ENCODE results near the gene ZMYND10. TPM values are rescaled to one million over a fixed set of nuclear protein-coding genes. Genes with fewer than 3 reads are reported as not detected.
A peak's percentile ranks its signal among the peaks of the same experiment; 100 is the strongest.

Gene ZMYND10
- total RNA-seq, 1 donor from 2014 or later = 1.1 TPM

- H3K4me3 Mint-ChIP-seq (ENCODE audit: unreplicated experiment) = no peak overlapping the region
- no peak for DNase-seq (ENCODE audit: low spot score)
- H3K36me3 Mint-ChIP-seq (ENCODE audit: low read depth) = no peaks in the 10 kb centered on the region
- no peaks in the 10 kb centered on the region for H3K9me3 Mint-ChIP-seq (ENCODE audit: low read depth)
- peaks cover 2% of the 10 kb centered on the region for H3K27me3 Mint-ChIP-seq (ENCODE audit: low read depth)
- no peak overlapping the region for H3K27ac Mint-ChIP-seq (ENCODE audit: unreplicated experiment)
- TF ChIP-seq CTCF (IDR thresholded peaks at IDR 0.05) = peak; percentile 33
- peaks cover 6% of the 10 kb centered on the region for H3K4me1 Mint-ChIP-seq (ENCODE audit: low read depth)
Measured at GRCh38 chr3:50388720-50389413, 43.3 kb upstream of the ZMYND10 start.

GRCh38 chr3:50388016-50388719, 42.6 kb upstream of the ZMYND10 start:
- no peaks in the 10 kb centered on the region for H3K36me3 Mint-ChIP-seq (ENCODE audit: low read depth)
- peaks cover 4% of the 10 kb centered on the region for H3K27me3 Mint-ChIP-seq (ENCODE audit: low read depth)
- no peak for DNase-seq (ENCODE audit: low spot score)
- peak; percentile 74 for TF ChIP-seq CTCF (IDR thresholded peaks at IDR 0.05)
- no peak overlapping the region for H3K4me3 Mint-ChIP-seq (ENCODE audit: unreplicated experiment)
- H3K27ac Mint-ChIP-seq (ENCODE audit: unreplicated experiment) = no peak overlapping the region
- H3K9me3 Mint-ChIP-seq (ENCODE audit: low read depth) = no peaks in the 10 kb centered on the region
- peaks cover 6% of the 10 kb centered on the region for H3K4me1 Mint-ChIP-seq (ENCODE audit: low read depth)

GRCh38 chr3:50385754-50386153, 40.2 kb upstream of the ZMYND10 start:
- Mint-ChIP-seq H3K9me3 (ENCODE audit: low read depth) (no peaks in the 10 kb centered on the region), H3K4me1 (ENCODE audit: low read depth) (peaks cover 15% of the 10 kb centered on the region), H3K27ac (ENCODE audit: unreplicated experiment) (no peak overlapping the region), H3K36me3 (ENCODE audit: low read depth) (no peaks in the 10 kb centered on the region), H3K27me3 (ENCODE audit: low read depth) (peaks cover 4% of the 10 kb centered on the region), H3K4me3 (ENCODE audit: unreplicated experiment) (no peak overlapping the region)
- no peak for TF ChIP-seq CTCF (IDR thresholded peaks at IDR 0.05)
- no peak for DNase-seq (ENCODE audit: low spot score)

GRCh38 chr3:50383750-50384149, 38.2 kb upstream of the ZMYND10 start:
- Mint-ChIP-seq H3K27ac (ENCODE audit: unreplicated experiment) (no peak overlapping the region), H3K9me3 (ENCODE audit: low read depth) (no peaks in the 10 kb centered on the region), H3K4me3 (ENCODE audit: unreplicated experiment) (no peak overlapping the region), H3K36me3 (ENCODE audit: low read depth) (no peaks in the 10 kb centered on the region), H3K27me3 (ENCODE audit: low read depth) (peaks cover 4% of the 10 kb centered on the region), H3K4me1 (ENCODE audit: low read depth) (peaks cover 13% of the 10 kb centered on the region)
- TF ChIP-seq CTCF (IDR thresholded peaks at IDR 0.05) = no peak
- DNase-seq (ENCODE audit: low spot score) = no peak

- no peak overlapping the region for H3K27ac Mint-ChIP-seq (ENCODE audit: unreplicated experiment)
- no peaks in the 10 kb centered on the region for H3K9me3 Mint-ChIP-seq (ENCODE audit: low read depth)
- H3K36me3 Mint-ChIP-seq (ENCODE audit: low read depth) = no peaks in the 10 kb centered on the region
- H3K4me3 Mint-ChIP-seq (ENCODE audit: unreplicated experiment) = no peak overlapping the region
- DNase-seq (ENCODE audit: low spot score) = no peak
- H3K4me1 Mint-ChIP-seq (ENCODE audit: low read depth) = peaks cover 9% of the 10 kb centered on the region
- TF ChIP-seq CTCF (IDR thresholded peaks at IDR 0.05) = no peak
- H3K27me3 Mint-ChIP-seq (ENCODE audit: low read depth) = peaks cover 7% of the 10 kb centered on the region
Measured at GRCh38 chr3:50382722-50383121, 37.2 kb upstream of the ZMYND10 start.

Measured in chondrocyte (in vitro differentiated cells).